ENCODE measurements around the gene MDH2.
"Not testable (repeated sequence)": the region's sequence is repeated elsewhere in the genome, so short reads cannot be mapped to it uniquely, and the experiment has no call there.

The MDH2 gene

DNA sequence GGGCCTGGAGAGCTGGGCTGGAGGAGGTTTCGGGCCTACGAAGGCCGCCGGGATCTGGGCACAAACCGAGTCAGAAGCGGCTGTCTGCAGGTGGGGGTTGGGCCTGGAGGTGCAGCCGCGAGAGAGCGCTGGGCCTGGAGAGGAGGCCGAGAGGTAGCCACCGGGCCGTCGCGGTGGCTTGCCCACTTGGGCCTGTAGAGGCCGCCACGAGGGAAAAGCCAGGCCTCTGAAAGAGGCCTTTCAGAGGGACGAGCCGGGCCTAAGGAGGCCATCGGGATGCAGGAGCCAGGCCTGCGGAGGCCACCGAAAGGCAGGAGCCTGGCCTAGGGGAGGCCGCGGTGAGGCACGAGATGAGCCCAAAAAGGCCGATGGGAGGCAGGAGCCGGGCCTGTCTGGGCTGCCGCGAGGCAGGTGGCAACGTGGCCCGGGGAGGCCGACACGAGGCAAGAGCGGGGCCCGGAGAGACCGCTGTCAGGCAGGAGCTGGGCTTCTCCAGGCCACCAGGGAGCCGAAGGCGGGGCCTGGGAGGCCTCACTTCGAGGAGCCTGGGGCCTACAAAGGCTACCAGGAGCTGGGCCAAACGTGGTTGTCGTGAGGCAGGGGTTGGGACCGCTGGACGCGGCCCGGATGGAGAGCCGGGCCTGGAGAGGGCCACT is 25.6 kb downstream of the MDH2 start:
- FAIRE-seq: no peak

DNA sequence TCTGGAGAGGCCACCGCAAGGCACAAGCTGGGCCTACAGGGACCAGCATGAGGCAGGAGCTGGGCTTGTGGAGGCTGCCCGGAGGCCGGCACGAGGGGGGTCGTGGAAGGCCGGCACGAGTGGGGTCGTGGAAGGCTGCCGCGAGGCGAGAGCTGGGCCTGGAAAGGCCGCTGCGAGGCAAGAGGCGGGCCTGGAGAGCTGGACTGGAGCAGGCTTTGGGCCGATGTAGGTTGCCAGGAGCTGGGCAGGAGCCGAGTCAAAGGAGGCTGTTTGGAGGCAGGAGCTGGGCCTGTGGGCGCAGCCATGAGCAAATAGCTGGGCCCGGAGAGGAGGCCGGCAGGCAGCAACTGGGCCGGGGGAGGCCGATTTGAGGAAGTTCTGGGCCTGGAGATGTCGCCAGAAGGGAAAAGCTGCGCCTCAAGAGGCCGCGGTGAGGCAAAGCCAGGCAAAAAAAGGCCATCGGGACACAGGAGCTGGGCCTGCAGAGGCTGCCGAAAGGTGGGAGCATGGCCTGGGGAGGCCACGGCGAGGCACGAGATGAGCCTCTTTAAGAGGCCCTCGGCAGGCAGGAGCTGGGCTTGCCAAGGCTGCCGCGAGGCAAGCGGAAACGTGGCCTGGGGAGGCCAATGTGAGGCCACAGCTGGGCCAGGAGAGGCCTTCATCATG is 26.5 kb downstream of the MDH2 start:
- FAIRE-seq: no peak

DNA sequence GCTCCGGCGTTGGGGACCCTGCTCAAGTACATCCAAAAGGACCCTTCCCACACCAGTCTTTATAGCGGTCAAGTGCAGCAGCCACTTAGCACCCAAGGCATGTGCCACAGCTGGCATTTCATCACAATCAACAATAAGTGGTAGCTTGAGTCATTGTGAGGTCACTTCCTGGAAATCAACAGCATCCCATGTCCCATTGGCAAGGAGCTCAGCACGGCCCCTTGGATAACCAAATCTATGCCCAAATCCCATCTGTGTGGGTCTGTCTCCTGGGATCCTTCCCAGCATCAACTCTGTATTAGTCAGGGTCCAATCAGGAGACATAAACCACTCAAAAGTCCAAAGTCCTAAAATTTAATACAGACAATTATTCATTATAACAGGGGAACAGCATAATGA is 27.1 kb downstream of the MDH2 start:
- FAIRE-seq: no peak

DNA sequence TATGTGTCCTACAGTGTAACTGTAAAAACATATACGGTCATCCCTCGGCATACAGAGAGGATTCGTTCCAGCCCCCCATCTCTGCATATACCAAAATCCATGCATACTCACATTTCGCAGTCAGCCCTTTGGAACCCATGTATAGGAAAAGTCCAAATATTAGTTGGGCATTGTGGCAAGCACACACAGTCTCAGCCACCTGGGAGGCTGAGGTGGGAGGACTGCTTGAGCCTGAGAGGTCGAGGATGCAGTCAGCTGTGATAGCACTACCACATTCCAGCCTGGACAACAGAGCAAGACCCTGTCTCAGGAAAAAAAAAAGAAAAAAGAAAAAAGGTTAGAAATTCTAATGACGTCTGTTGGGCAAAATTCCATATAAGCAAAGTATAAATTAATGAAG is 29.1 kb downstream of the MDH2 start:
- no peak for FAIRE-seq

DNA sequence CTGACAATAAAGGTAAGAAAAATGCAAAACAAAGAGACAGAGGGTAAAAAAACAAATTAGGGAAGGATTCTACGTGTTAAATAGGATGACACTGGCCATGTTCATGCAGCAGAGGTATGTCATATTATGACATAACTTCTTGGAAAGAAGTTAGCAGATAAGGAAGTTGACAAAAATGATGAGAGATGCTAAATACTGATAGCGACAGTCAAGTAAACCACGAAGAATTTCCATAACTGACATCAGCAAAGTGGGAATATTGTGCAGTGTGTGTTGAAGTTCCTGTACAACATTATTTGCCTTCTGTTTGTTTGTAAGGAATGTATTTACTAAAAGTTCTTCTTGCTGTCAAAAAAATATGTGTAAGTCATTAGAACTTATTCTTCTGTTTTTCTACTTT is 29.5 kb downstream of the MDH2 start:
- FAIRE-seq: no peak

DNA sequence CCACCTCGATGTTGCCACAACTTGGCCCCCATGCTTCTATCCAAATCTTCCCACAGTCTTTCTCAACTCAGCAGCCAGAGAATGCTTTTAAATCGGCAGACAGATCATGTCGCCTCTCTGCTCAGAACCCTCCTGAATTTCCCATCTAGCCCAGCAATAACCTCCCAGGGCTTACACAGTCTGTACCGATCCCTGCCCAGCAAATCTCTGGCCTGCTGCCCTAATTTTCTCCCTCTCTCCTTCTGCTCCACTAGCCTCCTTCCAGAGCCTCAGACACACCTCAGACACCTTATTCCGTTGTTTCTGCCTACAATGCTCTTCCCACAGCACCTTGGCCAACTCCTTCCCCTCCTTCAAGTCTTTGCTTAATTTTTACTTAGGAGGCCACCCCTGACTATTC is 32.3 kb downstream of the MDH2 start:
- no peak for FAIRE-seq

DNA sequence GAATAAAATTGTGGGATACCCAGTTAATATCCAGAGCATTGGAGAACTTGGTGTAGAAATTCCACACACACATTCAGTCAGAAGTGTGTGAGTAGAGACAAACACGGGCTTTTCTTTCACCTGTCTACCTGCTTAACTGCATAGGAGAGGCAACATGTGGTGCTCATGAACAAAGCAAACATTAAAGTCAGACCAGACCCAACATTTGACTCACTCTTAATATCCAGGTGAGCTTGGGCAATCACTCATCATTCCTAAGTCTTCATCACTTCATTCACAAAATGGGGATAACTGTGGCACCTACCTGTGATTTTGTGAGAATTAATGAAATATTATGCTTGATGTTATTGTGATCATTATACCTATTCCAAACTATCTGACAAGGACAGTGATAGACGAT is 36.2 kb downstream of the MDH2 start:
- FAIRE-seq: not testable (repeated sequence)

DNA sequence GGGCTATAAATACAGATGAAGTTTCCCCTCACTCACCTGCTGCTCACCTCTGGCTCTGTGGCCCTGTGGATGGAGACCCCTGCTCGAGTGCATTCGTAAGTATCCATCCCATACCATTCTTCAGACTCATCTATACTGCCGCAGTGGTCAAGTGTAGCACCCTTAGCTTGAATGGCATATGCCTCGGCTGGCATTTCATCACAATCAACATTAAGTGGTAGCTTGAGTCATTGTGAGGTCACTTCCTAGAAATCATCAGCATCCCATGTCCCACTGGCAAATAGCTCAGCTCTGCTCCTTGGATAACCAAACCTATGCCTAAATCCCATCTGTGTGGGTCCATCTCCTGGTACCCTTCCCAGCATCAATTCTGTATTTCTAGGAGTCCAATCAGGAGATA is 38.2 kb downstream of the MDH2 start:
- no peak for FAIRE-seq

DNA sequence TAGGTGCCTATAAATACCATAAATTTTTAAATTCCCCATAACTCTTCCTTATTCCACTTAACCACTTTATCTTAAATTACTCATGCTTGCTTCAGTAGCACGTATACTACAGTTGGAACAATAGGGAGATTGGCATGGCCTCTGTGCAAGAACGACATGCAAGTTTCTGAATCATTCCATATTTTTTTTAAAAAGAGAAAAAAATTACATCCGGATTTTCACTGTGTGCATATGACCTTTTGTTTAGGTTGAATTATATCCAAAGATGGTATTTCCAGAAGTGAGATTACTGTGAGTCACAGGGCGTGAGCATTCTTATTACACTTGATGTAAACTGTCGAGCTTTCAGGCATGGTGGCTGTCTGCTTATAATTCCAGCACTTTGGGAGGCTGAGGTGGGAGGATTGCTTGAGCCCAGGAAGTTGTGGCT is 39.5 kb downstream of the MDH2 start:
- not testable (repeated sequence) for FAIRE-seq

DNA sequence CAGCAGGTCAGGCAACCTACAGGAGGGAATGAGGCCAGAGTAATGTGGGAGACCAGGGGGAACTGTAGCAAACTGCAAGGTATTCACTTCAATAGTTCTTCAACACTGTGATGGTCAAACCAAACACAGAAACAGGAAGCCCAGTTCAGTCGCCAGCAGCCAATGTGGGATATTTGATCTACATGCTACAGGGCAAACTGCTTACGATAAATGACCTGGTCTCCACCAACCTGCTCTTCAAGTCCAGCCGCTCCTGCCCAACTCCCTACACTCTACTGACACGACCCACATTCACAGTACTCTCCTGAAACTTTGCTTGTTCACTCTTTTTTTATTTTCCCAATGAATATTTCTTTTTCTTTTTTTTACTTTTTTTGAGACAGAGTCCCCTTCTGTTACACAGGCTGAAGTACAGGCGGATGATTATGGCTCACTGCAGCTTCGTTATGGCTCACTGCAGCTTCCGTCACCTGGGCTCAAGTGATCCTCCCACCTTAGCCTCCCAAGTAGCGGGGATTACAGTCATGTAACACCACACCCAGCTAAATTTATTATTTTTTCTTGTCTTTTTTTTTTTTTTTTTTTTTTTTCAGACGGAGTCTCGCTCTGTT is 42.1 kb downstream of the MDH2 start:
- FAIRE-seq: no peak

DNA sequence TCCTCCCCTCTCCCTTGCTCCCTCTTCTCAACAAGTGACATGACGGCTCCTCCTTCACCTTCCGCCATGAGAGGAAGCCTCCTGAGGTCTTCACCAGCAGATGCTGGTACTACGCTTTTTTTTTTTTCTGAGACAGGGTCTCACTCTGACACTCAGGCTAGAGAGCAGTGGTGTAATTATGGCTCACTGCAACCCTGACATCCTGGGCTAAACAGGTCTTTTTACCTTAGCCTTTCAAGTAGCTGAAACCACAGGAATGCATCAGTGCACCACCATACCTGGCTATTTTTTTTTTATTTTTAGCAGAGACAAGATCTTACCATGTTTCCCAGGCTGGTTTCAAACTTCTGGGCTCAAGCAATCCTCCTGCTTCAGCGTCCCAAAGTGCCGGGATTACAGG is 43.6 kb downstream of the MDH2 start:
- no peak for FAIRE-seq

DNA sequence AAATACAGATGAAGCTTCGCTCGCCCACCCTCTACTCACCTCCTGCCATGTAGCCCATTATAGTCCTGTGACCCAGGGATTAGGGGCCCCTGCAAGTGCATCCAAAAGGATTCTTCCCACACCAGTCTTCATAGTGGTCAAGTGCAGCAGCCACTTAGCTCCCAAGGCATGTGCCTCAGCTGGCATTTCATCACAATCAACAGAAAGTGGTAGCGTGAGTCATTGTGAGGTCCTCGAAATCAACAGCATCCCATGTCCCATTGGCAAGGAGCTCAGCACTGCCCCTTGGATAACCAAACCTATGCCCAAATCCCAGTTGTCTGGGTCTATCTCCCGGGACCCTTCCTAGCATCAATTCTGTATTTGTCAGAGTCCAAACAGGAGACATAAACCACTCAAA is 45.6 kb downstream of the MDH2 start:
- FAIRE-seq: not testable (repeated sequence)

DNA sequence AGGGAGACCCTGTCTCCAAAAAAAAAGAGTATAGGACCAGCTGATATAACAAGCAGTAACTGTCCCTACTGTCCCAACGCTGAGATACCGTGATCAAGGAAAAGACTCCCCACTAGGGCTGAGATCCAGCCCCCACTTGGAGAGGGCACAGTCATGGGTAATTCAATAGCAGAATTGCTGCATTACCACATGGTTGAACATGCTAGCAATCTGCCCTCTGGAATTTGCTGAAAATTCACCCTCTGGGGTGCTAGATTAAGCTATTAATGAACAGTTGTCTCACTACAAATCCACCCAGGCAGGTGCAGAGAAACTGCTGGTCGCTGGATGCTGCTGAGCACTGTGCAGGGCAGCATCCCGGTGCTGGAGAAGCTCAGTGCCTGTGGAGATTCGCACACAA is 46.4 kb downstream of the MDH2 start:
- not testable (repeated sequence) for FAIRE-seq

DNA sequence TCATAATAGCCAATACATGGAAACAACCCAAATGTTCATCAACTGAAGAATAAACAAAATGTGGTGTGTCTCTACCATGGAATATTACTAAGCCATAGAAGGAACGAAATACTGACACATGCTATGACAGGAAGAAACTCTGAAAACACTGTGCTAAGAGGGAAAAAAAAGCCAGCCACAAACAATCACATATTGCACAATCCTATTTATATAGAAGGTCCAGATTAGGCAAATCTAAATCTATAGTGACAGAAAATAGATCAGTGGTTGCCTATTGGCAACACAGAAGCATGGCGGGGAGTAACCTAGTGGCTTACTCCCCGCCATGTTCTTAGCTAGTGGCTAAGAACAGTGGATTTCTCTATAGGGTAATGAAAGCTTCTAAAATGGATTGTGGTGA is 48.0 kb downstream of the MDH2 start:
- FAIRE-seq: no peak

DNA sequence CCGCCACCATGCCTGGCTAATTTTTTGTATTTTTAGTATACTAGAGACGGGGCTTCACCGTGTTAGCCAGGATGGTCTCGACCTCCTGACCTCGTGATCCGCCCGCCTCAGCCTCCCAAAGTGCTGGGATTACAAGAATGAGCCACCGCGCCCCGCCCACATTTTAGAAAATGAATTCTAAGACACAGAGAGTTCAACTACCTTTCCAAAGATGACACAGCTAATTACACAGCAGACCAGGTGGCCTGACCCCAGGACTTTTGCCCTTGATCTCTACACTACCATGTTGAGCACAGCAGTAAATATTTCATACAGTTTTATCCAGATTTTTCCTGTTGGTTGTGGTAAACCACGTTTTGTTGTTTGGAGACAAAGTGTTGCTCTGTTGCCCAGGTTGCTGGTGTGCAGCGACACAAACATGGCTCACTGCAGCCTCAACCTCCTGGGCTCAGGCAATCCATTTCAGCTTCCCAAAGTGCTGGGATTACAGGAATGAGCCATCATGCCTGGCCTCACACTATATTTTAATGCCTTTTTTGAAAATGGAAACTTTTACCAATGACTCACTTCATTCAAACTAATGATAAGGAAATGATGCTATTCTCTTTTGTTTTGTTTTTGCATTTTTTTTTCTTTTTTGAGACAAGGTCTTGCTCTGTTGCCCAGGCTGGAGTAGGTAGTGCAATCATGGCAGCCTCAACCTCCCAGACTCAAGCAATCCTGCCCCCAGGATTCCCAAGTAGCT is 54.0 kb downstream of the MDH2 start:
- FAIRE-seq: not testable (repeated sequence)

DNA sequence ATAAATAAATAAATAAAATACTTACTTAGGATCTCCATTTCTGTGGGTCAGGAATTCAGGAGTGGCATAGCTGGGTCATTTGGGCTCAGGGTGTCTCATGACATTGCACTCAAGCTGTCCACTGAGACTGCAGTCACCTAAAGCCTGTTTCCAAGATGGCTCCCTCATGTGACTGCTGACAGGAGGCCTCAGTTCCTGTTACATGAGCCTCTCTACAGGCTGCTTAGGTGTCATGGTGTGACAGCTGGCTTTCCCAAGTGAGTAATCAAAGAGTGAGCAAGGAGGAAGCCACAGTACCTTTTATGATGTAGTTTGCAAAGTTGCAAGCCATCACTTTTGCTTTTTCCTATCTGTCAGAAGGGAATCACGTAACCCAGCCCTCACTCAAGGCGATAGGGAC is 55.9 kb downstream of the MDH2 start:
- FAIRE-seq: not testable (repeated sequence)

DNA sequence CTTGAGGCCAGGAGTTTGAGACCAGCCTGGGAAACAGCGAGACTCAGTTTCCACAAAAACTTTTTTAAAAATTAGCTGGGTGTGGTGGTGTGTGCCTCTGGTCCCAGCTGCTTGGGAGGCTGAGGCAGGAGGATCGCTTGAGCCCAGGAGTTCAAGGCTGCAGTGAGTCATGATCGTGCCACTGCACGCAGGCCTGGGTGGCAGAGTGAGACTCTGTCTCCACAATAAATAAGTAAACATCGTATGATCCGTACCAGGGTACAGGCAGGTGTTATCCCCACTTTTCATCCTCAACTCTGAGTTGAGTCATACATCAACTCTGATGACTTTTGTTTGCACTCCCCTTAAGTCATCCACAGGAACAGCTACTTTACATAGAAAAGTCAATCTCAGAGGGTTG is 58.2 kb downstream of the MDH2 start:
- FAIRE-seq: not testable (repeated sequence)

DNA sequence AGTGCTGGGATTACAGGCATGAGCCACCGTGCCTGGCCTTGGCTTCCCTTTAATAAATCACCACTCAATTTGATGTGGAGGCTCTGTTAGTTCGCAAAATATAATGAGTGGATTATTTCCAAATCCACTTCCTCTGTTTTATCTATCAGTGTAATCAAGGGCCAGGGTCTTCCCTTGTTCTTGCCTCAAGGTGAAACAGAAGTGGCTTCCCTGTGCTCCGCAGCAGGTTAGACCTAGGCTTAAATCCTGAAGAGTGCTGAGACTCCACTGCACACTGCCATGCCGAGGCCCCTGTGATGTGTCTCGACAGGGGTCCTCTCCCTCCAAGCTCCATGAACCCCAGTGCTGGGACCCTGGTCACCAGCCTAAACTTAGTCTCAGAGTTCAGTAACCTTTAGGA is 59.0 kb downstream of the MDH2 start:
- FAIRE-seq: no peak

DNA sequence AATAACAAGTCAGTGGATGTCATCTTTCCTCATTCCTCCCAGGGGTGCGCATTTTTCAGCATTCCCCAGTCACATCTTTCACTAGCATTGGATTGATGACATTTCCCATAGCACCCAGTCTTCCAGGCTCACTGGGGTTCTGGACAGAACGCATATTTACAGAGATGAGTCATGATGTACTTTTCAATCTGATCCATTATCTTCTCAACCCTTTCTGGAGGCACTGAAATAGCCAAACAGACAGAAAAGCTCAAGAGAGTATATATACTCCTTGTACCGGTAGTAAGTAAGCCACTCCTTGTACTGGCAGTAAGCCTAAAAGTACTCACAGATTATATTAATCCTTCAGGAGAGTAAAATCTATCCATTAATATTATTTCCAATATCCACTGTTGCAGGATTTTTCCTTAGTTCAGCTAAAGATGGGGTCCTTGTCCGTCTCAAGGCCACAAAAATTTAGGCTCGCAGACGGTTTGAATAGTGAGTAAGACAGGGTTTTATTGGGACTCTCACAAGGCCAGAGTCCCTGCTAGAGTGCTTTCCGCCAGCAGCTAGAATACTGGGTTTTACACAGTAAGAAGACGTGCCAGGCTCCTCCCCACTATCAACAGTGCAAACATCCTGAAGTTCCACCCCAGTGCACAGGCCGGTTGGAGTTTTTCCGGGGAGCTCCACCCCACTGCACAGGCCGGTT is 60.8 kb downstream of the MDH2 start:
- no peak for FAIRE-seq

DNA sequence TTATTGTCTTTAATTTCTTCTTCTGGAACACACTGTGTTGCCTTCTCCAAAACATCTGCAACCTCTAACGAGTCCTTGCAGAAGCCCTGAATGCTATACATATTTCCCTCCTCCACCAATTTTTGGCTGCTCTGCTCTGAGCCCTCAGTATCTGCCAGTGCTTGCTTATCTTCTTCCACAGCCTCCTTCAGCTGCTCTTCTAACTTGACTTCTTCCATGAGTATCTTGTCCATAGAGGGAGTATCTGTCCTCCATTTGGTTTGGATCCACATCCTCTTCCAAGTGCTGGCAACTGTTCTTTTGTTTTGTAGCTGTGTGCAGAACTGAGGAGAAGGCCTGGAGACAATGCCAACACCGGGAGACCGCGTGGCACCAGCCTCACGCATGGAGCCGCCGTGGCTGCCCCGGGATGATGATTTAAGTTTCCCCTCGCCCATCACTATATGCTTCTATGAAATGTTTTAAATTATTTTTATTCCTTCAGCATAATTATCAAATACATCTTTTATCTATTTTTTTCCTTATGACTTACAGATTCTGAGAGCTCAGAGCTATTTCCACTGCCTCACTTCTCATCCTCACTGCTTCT is 65.2 kb downstream of the MDH2 start:
- not testable (repeated sequence) for FAIRE-seq

DNA sequence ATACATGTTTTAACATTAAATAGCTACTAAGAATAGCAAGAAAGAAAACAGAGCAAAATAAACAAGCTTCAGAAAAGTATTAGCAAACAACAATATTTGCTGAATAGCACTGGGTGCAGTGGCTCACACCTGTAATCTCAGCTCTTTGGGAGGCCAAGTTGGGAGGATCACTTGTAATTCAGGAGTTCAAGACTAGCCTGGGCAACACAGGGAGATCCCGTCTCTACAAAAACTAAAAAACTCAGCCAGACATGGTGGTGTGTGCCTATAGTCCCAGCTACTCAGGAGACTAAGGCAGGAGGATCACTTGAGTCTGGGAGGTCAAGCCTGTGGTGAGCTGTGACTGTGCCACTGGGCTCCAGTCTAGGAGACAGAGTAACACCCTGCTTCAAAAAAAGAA is 66.8 kb downstream of the MDH2 start:
- not testable (repeated sequence) for FAIRE-seq
